ENCODE data around the gene ATAD2B. TPM values are rescaled to one million over a fixed set of nuclear protein-coding genes. Genes with fewer than 3 reads are reported as not detected.

The ATAD2B gene
- polyA plus RNA-seq, 3 donors from 2014 or later: 6.0 to 17.5 (median 8.4) TPM

- Mint-ChIP-seq H3K9me3 (peaks cover 10 to 23% (median 13%) of the 10 kb centered on the region in 6 donors), H3K27me3 (ENCODE audit: low read depth in 3 of 3) (peaks cover 0 to 1% (median 0%) of the 10 kb centered on the region in 3 donors), H3K4me3 (no peak overlapping the region), H3K4me1 (no peaks in the 10 kb centered on the region), H3K36me3 (peaks cover 45 to 56% (median 46%) of the 10 kb centered on the region in 3 donors), H3K27ac (peak overlapping the region in 1 of 6 donors; percentile 56)
- DNase-seq: no peak
Measured at GRCh38 chr2:23720705-23721453, 206.0 kb downstream of the ATAD2B start.

- no peak for DNase-seq
- no peak overlapping the region for H3K4me3 Mint-ChIP-seq
- H3K9me3 Mint-ChIP-seq: peaks cover 10 to 23% (median 13%) of the 10 kb centered on the region in 6 donors
- H3K27me3 Mint-ChIP-seq (ENCODE audit: low read depth in 3 of 3): peaks cover 0 to 1% (median 0%) of the 10 kb centered on the region in 3 donors
- H3K27ac Mint-ChIP-seq: no peak overlapping the region
- H3K4me1 Mint-ChIP-seq: no peaks in the 10 kb centered on the region
- H3K36me3 Mint-ChIP-seq: peaks cover 35 to 46% (median 36%) of the 10 kb centered on the region in 3 donors
Measured at GRCh38 chr2:23719716-23720115, 207.2 kb downstream of the ATAD2B start.

GRCh38 chr2:23718931-23719700 is 207.8 kb downstream of the ATAD2B start:
- DNase-seq: no peak
- no peak overlapping the region for H3K4me3 Mint-ChIP-seq
- H3K27me3 Mint-ChIP-seq (ENCODE audit: low read depth in 3 of 3): peaks cover 0 to 1% (median 0%) of the 10 kb centered on the region in 3 donors
- H3K4me1 Mint-ChIP-seq: no peaks in the 10 kb centered on the region
- H3K27ac Mint-ChIP-seq: peak overlapping the region in 1 of 6 donors; percentile 57
- peaks cover 10 to 23% (median 13%) of the 10 kb centered on the region in 6 donors for H3K9me3 Mint-ChIP-seq
- H3K36me3 Mint-ChIP-seq: peaks cover 31 to 40% (median 31%) of the 10 kb centered on the region in 3 donors

GRCh38 chr2:23713351-23713750 is 213.6 kb downstream of the ATAD2B start:
- no peak overlapping the region for H3K4me3 Mint-ChIP-seq
- no peak overlapping the region for H3K27ac Mint-ChIP-seq
- no peak for DNase-seq
- H3K36me3 Mint-ChIP-seq: peaks cover 11 to 14% (median 13%) of the 10 kb centered on the region in 3 donors
- peaks cover 0 to 1% (median 0%) of the 10 kb centered on the region in 3 donors for H3K27me3 Mint-ChIP-seq (ENCODE audit: low read depth in 3 of 3)
- no peaks in the 10 kb centered on the region for H3K9me3 Mint-ChIP-seq
- H3K4me1 Mint-ChIP-seq: no peaks in the 10 kb centered on the region

- Mint-ChIP-seq H3K27ac (no peak overlapping the region), H3K4me1 (no peaks in the 10 kb centered on the region), H3K27me3 (ENCODE audit: low read depth in 3 of 3) (peaks cover 0 to 1% (median 0%) of the 10 kb centered on the region in 3 donors), H3K9me3 (no peaks in the 10 kb centered on the region), H3K4me3 (no peak overlapping the region), H3K36me3 (peaks cover 11 to 13% (median 13%) of the 10 kb centered on the region in 3 donors)
- DNase-seq: no peak
Measured at GRCh38 chr2:23712756-23713151, 214.2 kb downstream of the ATAD2B start.

GRCh38 chr2:23711979-23712755 is 214.8 kb downstream of the ATAD2B start:
- Mint-ChIP-seq H3K4me1 (no peaks in the 10 kb centered on the region), H3K4me3 (no peak overlapping the region), H3K27ac (no peak overlapping the region), H3K9me3 (no peaks in the 10 kb centered on the region), H3K36me3 (peaks cover 5 to 17% (median 9%) of the 10 kb centered on the region in 3 donors), H3K27me3 (ENCODE audit: low read depth in 3 of 3) (no peaks in the 10 kb centered on the region)
- DNase-seq: no peak

GRCh38 chr2:23709311-23709710 is 217.6 kb downstream of the ATAD2B start:
- DNase-seq: no peak
- Mint-ChIP-seq H3K36me3 (peaks cover 4 to 31% (median 16%) of the 10 kb centered on the region in 3 donors), H3K4me1 (no peaks in the 10 kb centered on the region), H3K4me3 (no peak overlapping the region), H3K9me3 (no peaks in the 10 kb centered on the region), H3K27me3 (ENCODE audit: low read depth in 3 of 3) (peaks cover 0 to 2% (median 1%) of the 10 kb centered on the region in 3 donors), H3K27ac (no peak overlapping the region)

GRCh38 chr2:23708771-23709170 is 218.2 kb downstream of the ATAD2B start:
- Mint-ChIP-seq H3K9me3 (no peaks in the 10 kb centered on the region), H3K36me3 (peaks cover 4 to 31% (median 16%) of the 10 kb centered on the region in 3 donors), H3K4me3 (no peak overlapping the region), H3K27ac (no peak overlapping the region), H3K27me3 (ENCODE audit: low read depth in 3 of 3) (peaks cover 0 to 2% (median 1%) of the 10 kb centered on the region in 3 donors), H3K4me1 (peaks cover under 1 to 2% of the 10 kb centered on the region in 2 donors)
- no peak for DNase-seq

GRCh38 chr2:23707096-23707495 is 219.8 kb downstream of the ATAD2B start:
- no peak overlapping the region for H3K4me3 Mint-ChIP-seq
- H3K4me1 Mint-ChIP-seq: peaks cover 13 to 19% of the 10 kb centered on the region in 2 donors
- H3K27me3 Mint-ChIP-seq (ENCODE audit: low read depth in 3 of 3): peaks cover 0 to 3% (median 2%) of the 10 kb centered on the region in 3 donors
- no peaks in the 10 kb centered on the region for H3K9me3 Mint-ChIP-seq
- no peak overlapping the region for H3K27ac Mint-ChIP-seq
- no peak for DNase-seq
- H3K36me3 Mint-ChIP-seq: peaks cover 10 to 31% (median 16%) of the 10 kb centered on the region in 3 donors

GRCh38 chr2:23706613-23707078 is 220.3 kb downstream of the ATAD2B start:
- peaks cover 0 to 3% (median 2%) of the 10 kb centered on the region in 3 donors for H3K27me3 Mint-ChIP-seq (ENCODE audit: low read depth in 3 of 3)
- H3K4me1 Mint-ChIP-seq: peaks cover 13 to 19% of the 10 kb centered on the region in 2 donors
- H3K27ac Mint-ChIP-seq: no peak overlapping the region
- H3K4me3 Mint-ChIP-seq: no peak overlapping the region
- DNase-seq: no peak
- H3K36me3 Mint-ChIP-seq: peaks cover 10 to 28% (median 16%) of the 10 kb centered on the region in 3 donors
- no peaks in the 10 kb centered on the region for H3K9me3 Mint-ChIP-seq

GRCh38 chr2:23705771-23706612 is 220.9 kb downstream of the ATAD2B start:
- Mint-ChIP-seq H3K4me3 (no peak overlapping the region), H3K9me3 (no peaks in the 10 kb centered on the region), H3K4me1 (peaks cover 13 to 19% of the 10 kb centered on the region in 2 donors), H3K36me3 (peaks cover 12 to 30% (median 19%) of the 10 kb centered on the region in 3 donors), H3K27me3 (ENCODE audit: low read depth in 3 of 3) (peaks cover 0 to 7% (median 4%) of the 10 kb centered on the region in 3 donors), H3K27ac (peak overlapping the region in 2 of 6 donors; percentile 40 to 56)
- no peak for DNase-seq

- peak overlapping the region in 1 of 5 donors; percentile 42 for H3K4me3 Mint-ChIP-seq
- peaks cover 13 to 19% of the 10 kb centered on the region in 2 donors for H3K4me1 Mint-ChIP-seq
- peak overlapping the region in 2 of 6 donors; percentile 17 to 29 for H3K27ac Mint-ChIP-seq
- H3K27me3 Mint-ChIP-seq (ENCODE audit: low read depth in 3 of 3): peaks cover 1 to 10% (median 9%) of the 10 kb centered on the region in 3 donors
- DNase-seq: no peak
- no peaks in the 10 kb centered on the region for H3K9me3 Mint-ChIP-seq
- peaks cover 25 to 38% (median 30%) of the 10 kb centered on the region in 3 donors for H3K36me3 Mint-ChIP-seq
Measured at GRCh38 chr2:23703583-23704385, 223.1 kb downstream of the ATAD2B start.

Data from immature natural killer cell (primary cell).